Activated CD8-positive, alpha-beta memory T cell treated with anti-CD3 and anti-CD28 coated beads, Interleukin-2, amount 10 ng/mL, durations not matched to agents 7 days and 5 days (primary cell): Measurements from ENCODE around the gene NFATC1. TPM values are rescaled to one million over a fixed set of nuclear protein-coding genes. Genes with fewer than 3 reads are reported as not detected.

Experiments
- ATAC-seq: fragments of 150-1000 bp; cut with Tn5 transposase; one replicate; pipeline ENCODE4 v1.10.0; 2021; ENCODE audit warnings: moderate library complexity
- CTCF ChIA-PET: fragments of 350-600 bp; sonication (Branson Sonifier 250); formaldehyde crosslinking; loops from one replicate; lab custom pipeline; 2021; ENCODE audit warnings: antibody characterized with exemption; lab: Charles Lee
- DNase-seq: peaks from one replicate; pipeline ENCODE4 v3.0.0-alpha.2; 2020
- H3K27ac Mint-ChIP-seq: one replicate; pipeline ENCODE4 v1.8.0; 2021; ENCODE audit warnings: mild to moderate bottlenecking, mixed read lengths
- H3K27me3 Mint-ChIP-seq: one replicate; pipeline ENCODE4 v1.8.0; 2021; ENCODE audit warnings: mixed read lengths
- H3K36me3 Mint-ChIP-seq: one replicate; pipeline ENCODE4 v1.8.0; 2021; ENCODE audit warnings: mild to moderate bottlenecking, mixed read lengths
- H3K4me1 Mint-ChIP-seq: one replicate; pipeline ENCODE4 v1.8.0; 2021; ENCODE audit warnings: mixed read lengths
- H3K4me3 Mint-ChIP-seq: one replicate; pipeline ENCODE4 v1.8.0; 2021; ENCODE audit warnings: mild to moderate bottlenecking, moderate library complexity, mixed read lengths
- H3K9me3 Mint-ChIP-seq: one replicate; pipeline ENCODE4 v1.8.0; 2022; ENCODE audit warnings: low read depth, mixed read lengths
- total RNA-seq, 2 experiments: library from RNA; stranded (reverse); gene quantifications; one replicate each; pipeline ENCODE4 v1.2.3, GENCODE V29; 2021

The NFATC1 gene
- total RNA-seq, 2 experiments from 2014 or later: 25.7 to 27.8 TPM

DNA sequence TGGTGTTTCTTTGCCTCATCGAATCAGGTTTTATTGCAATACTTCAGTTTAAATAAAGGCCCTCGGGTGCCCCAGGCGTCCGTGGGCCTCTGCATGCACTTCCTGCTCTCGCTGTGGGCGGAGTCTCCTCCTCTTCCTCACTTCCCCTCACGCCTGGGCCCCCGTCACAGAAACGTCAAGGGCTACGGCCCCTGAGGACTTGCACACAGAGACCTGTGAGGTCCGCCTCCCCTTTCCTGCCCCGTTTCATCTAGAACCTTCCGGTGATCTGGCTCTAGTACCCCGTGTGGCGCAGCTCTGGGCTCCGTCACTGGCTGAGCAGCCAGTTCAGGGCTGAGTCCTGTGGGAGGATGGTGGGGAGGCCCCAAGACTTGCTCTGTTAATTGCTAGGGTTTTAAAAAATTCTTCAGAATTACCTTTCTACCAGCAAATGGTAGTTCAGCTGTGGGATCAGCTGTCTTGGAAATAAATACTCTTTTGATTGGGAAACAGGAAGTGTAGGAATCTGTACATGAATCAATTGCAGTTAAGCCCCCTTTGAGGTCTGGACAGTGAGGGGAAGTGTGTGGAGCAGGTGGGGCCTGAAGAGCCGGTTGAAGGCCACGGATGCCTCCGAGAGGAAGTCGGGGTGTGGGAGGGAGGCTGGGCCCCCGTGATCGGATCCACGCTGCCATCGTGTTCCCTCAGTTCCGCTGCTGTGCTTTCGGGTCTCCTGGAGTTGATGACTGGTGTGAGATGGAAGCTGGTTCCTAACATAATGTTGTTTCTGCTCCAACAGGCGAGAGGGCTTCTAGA, 10.2 kb downstream of the NFATC1 start:
- Mint-ChIP-seq H3K36me3 (peaks cover 16% of the 10 kb centered on the region), H3K27me3 (no peaks in the 10 kb centered on the region), H3K9me3 (no peaks in the 10 kb centered on the region), H3K4me1 (peaks cover 43% of the 10 kb centered on the region), H3K27ac (peak overlapping the region; percentile 93), H3K4me3 (peak overlapping the region; percentile 66)
- ATAC-seq: peak; percentile 91
- DNase-seq: peak; percentile 95
- CTCF ChIA-PET: interaction anchor here (0.9 to 2.0 kb wide), 6 partner anchors 13 to 122 kb away, joined by 3 to 14 read pairs (median 4); no protein-coding TSS in a partner anchor

DNA sequence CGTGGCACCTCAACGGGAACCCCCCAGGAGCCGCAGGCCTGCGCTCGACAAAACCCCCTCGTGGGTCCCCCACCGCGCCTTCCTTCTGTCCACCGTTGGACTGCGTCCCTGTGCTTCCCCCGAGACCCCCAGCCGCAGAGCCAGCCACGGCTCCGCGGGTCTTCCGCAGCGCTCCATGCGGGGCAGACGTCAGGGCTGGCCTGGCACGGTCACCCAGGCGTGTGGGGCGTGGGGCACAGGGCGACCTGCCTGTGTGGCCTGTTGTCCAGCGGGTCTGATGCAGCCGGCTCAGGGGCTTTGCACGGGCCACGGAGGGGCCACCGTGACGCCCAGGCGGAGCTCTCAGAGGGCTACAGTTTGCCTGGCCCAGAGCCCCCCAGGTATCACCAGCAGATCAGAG, 11.0 kb downstream of the NFATC1 start:
- peaks cover 37% of the 10 kb centered on the region for H3K4me1 Mint-ChIP-seq
- H3K36me3 Mint-ChIP-seq: peaks cover 17% of the 10 kb centered on the region
- no peak for ATAC-seq
- H3K9me3 Mint-ChIP-seq: no peaks in the 10 kb centered on the region
- DNase-seq: no peak
- CTCF ChIA-PET: interaction anchor here (2.0 kb wide), 1 partner anchor 26 kb away, joined by 14 read pairs; no protein-coding TSS in a partner anchor
- H3K27me3 Mint-ChIP-seq: no peaks in the 10 kb centered on the region
- peak overlapping the region; percentile 93 for H3K27ac Mint-ChIP-seq
- no peak overlapping the region for H3K4me3 Mint-ChIP-seq

- Mint-ChIP-seq H3K9me3 (no peaks in the 10 kb centered on the region), H3K4me1 (peaks cover 24% of the 10 kb centered on the region), H3K27ac (no peak overlapping the region), H3K27me3 (no peaks in the 10 kb centered on the region), H3K4me3 (no peak overlapping the region), H3K36me3 (peaks cover 21% of the 10 kb centered on the region)
- ATAC-seq: no peak
- no peak for DNase-seq
- CTCF ChIA-PET: no interaction called here
Observed at GRCh38 chr18:79409313-79409712, 13.6 kb downstream of the NFATC1 start.

GRCh38 chr18:79410171-79410641, 14.5 kb downstream of the NFATC1 start:
- DNase-seq: no peak
- Mint-ChIP-seq H3K27me3 (no peaks in the 10 kb centered on the region), H3K4me3 (no peak overlapping the region), H3K9me3 (no peaks in the 10 kb centered on the region), H3K4me1 (peaks cover 15% of the 10 kb centered on the region), H3K36me3 (peaks cover 21% of the 10 kb centered on the region), H3K27ac (no peak overlapping the region)
- CTCF ChIA-PET: no interaction called here
- ATAC-seq: no peak

DNA sequence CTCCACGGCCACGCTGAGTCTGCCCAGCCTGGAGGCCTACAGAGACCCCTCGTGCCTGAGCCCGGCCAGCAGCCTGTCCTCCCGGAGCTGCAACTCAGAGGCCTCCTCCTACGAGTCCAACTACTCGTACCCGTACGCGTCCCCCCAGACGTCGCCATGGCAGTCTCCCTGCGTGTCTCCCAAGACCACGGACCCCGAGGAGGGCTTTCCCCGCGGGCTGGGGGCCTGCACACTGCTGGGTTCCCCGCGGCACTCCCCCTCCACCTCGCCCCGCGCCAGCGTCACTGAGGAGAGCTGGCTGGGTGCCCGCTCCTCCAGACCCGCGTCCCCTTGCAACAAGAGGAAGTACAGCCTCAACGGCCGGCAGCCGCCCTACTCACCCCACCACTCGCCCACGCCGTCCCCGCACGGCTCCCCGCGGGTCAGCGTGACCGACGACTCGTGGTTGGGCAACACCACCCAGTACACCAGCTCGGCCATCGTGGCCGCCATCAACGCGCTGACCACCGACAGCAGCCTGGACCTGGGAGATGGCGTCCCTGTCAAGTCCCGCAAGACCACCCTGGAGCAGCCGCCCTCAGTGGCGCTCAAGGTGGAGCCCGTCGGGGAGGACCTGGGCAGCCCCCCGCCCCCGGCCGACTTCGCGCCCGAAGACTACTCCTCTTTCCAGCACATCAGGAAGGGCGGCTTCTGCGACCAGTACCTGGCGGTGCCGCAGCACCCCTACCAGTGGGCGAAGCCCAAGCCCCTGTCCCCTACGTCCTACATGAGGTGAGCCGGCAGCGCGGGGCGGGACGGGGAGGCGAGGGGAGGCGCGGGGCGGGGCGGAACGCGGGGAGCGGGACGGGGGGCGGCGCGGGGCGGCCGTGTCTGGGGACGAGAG, 15.2 kb downstream of the NFATC1 start:
- CTCF ChIA-PET: no interaction called here
- peaks cover 19% of the 10 kb centered on the region for H3K36me3 Mint-ChIP-seq
- no peak overlapping the region for H3K27ac Mint-ChIP-seq

GRCh38 chr18:79411614-79412526, 16.1 kb downstream of the NFATC1 start:
- H3K27ac Mint-ChIP-seq: no peak overlapping the region
- no peaks in the 10 kb centered on the region for H3K9me3 Mint-ChIP-seq
- no peaks in the 10 kb centered on the region for H3K27me3 Mint-ChIP-seq
- H3K36me3 Mint-ChIP-seq: peaks cover 14% of the 10 kb centered on the region
- CTCF ChIA-PET: no interaction called here
- H3K4me3 Mint-ChIP-seq: no peak overlapping the region
- DNase-seq (no peak), ATAC-seq (no peak)
- no peaks in the 10 kb centered on the region for H3K4me1 Mint-ChIP-seq

More for the DNA sequence above, 15.2 kb downstream of the NFATC1 start:
- ATAC-seq: no peak
- DNase-seq: no peak
- Mint-ChIP-seq H3K4me3 (no peak overlapping the region), H3K27me3 (no peaks in the 10 kb centered on the region), H3K4me1 (peaks cover 7% of the 10 kb centered on the region), H3K9me3 (no peaks in the 10 kb centered on the region)

DNA sequence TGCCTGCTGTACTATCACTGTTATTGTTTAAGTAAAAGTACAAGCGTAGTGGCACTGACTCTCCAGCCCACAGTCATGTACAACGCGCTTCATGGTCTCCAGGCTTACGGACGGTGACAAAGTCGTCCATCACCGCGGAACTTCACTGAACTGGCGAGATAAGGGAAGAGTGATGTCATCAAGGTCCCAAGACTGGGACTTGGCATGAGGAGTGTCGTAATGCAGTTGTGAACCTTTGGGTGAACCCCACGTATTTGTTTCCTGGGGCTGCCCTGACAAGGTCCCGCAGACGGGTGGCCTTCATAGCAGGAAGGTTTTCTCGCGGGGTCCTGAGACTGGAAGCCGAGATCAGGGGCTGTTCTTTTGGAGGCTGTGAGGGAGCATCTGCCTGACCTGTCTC, 17.3 kb downstream of the NFATC1 start:
- Mint-ChIP-seq H3K9me3 (no peaks in the 10 kb centered on the region), H3K4me3 (no peak overlapping the region), H3K27ac (no peak overlapping the region), H3K4me1 (no peaks in the 10 kb centered on the region), H3K27me3 (no peaks in the 10 kb centered on the region), H3K36me3 (peaks cover 10% of the 10 kb centered on the region)
- DNase-seq: no peak
- CTCF ChIA-PET: no interaction called here
- no peak for ATAC-seq

- H3K4me3 Mint-ChIP-seq: no peak overlapping the region
- ATAC-seq (no peak), DNase-seq (no peak)
- H3K27me3 Mint-ChIP-seq: no peaks in the 10 kb centered on the region
- H3K4me1 Mint-ChIP-seq: no peaks in the 10 kb centered on the region
- H3K27ac Mint-ChIP-seq: no peak overlapping the region
- H3K36me3 Mint-ChIP-seq: peaks cover 10% of the 10 kb centered on the region
- no peaks in the 10 kb centered on the region for H3K9me3 Mint-ChIP-seq
- CTCF ChIA-PET: no interaction called here
Observed at GRCh38 chr18:79413426-79413825, 17.7 kb downstream of the NFATC1 start.

- Mint-ChIP-seq H3K27me3 (no peaks in the 10 kb centered on the region), H3K4me3 (no peak overlapping the region), H3K36me3 (peaks cover 10% of the 10 kb centered on the region), H3K27ac (no peak overlapping the region), H3K4me1 (no peaks in the 10 kb centered on the region), H3K9me3 (no peaks in the 10 kb centered on the region)
- DNase-seq: no peak
- CTCF ChIA-PET: interaction anchor here (1.2 kb wide), 2 partner anchors 17 to 20 kb away, joined by 4 read pairs; no protein-coding TSS in a partner anchor
- no peak for ATAC-seq
Observed at GRCh38 chr18:79413901-79414300, 18.2 kb downstream of the NFATC1 start.

DNA sequence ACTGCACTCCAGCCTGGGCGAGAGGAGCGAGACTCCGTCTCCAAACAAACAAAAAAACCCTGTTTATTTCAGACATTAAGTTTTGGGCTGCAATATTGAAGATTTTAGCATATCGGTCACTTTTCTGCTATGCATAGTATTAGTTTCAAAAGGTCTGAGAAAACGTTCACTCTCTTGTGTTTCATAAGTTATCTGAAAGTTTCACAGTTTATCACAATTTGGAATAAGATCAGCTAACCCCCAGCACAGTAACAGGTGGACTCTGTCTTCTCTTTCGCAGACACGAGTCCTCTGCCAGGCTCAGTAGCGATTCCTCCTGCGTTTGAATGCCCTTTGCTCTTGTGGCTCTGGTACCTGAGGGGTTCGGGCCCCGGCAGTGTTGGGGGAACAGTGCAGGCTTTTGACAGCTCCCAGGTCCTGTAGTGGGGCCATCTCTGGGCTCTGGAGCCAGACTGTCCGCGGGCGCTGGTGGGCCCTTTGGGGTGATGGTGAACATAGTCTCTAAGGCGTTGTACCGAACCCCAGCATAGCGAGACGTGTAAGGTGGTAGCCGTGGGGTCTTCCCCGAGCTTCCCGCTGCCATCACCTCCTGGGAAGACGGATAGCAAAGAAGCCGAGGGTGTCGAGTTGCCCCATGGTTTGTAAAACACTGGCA, 20.4 kb downstream of the NFATC1 start:
- no peak overlapping the region for H3K27ac Mint-ChIP-seq
- CTCF ChIA-PET: interaction anchor here (1.1 kb wide), 1 partner anchor 37 kb away, joined by 4 read pairs; no protein-coding TSS in a partner anchor
- DNase-seq: no peak
- H3K27me3 Mint-ChIP-seq: no peaks in the 10 kb centered on the region
- no peaks in the 10 kb centered on the region for H3K9me3 Mint-ChIP-seq
- H3K36me3 Mint-ChIP-seq: peaks cover 10% of the 10 kb centered on the region
- no peaks in the 10 kb centered on the region for H3K4me1 Mint-ChIP-seq
- H3K4me3 Mint-ChIP-seq: no peak overlapping the region
- no peak for ATAC-seq

GRCh38 chr18:79416677-79417052, 20.9 kb downstream of the NFATC1 start:
- Mint-ChIP-seq H3K27ac (no peak overlapping the region), H3K4me3 (no peak overlapping the region), H3K4me1 (peaks cover 4% of the 10 kb centered on the region), H3K9me3 (no peaks in the 10 kb centered on the region), H3K27me3 (no peaks in the 10 kb centered on the region), H3K36me3 (peaks cover 8% of the 10 kb centered on the region)
- ATAC-seq (no peak), DNase-seq (no peak)
- CTCF ChIA-PET: interaction anchor here (1.1 kb wide), 1 partner anchor 37 kb away, joined by 4 read pairs; no protein-coding TSS in a partner anchor

- H3K27me3 Mint-ChIP-seq: no peaks in the 10 kb centered on the region
- peaks cover 6% of the 10 kb centered on the region for H3K36me3 Mint-ChIP-seq
- CTCF ChIA-PET: no interaction called here
- DNase-seq (no peak), ATAC-seq (no peak)
- H3K4me1 Mint-ChIP-seq: peaks cover 11% of the 10 kb centered on the region
- H3K9me3 Mint-ChIP-seq: no peaks in the 10 kb centered on the region
- no peak overlapping the region for H3K4me3 Mint-ChIP-seq
- H3K27ac Mint-ChIP-seq: no peak overlapping the region
Observed at GRCh38 chr18:79418236-79418635, 22.5 kb downstream of the NFATC1 start.
